ENCODE measurements around the gene NLRC5. TPM values are rescaled to one million over a fixed set of nuclear protein-coding genes. Genes with fewer than 3 reads are reported as not detected.

The NLRC5 gene
- total RNA-seq, 2 donors from 2014 or later = 239 to 256 TPM

DNA sequence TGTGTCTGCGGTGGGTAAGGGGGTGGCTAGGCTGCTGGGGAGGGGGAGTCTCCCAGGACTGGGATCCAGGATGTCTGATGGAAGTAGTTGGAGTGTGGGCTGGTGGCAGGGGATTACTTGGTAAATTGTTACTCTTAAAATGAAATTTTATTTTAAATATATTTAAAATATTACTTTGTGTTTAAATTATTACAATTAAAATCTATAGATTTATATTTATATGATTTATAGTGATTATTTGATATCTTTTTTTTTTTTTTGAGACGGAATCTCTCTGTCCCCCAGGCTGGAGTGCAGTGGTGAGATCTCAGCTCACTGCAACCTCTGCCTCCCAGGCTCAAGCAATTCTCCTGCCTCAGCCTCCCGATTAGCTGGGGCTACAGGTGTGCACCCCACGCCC lies 121.6 kb downstream of the NLRC5 start:
- no peak for ATAC-seq (replicated peaks in 1 of 2)
- Mint-ChIP-seq H3K27me3 (ENCODE audit: low read depth) (no peaks in the 10 kb centered on the region), H3K36me3 (ENCODE audit: insufficient read depth in 2 of 2) (no peaks in the 10 kb centered on the region)

DNA sequence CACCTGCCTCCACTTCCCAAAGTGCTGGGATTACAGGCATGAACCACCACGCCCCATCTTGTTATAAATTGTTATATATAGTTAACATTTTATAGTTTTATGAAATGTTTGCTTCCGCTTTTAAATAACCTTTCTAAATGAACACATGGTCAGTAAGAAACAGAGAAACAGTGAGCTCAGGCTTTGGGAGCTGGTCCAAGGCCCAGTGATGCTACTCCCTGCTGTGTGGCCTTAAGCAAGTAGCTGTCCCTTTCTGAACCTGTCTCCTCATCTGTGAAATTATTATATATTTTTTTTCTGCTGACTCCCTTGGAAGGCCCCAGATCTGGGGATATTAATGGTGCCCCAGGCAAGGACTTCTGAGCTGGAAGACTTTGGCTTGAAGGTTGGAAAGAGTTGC lies 122.1 kb downstream of the NLRC5 start:
- Mint-ChIP-seq H3K27ac (no peak overlapping the region), H3K9me3 (no peaks in the 10 kb centered on the region), H3K4me3 (no peak overlapping the region), H3K27me3 (ENCODE audit: low read depth) (no peaks in the 10 kb centered on the region), H3K4me1 (ENCODE audit: low read depth) (no peaks in the 10 kb centered on the region), H3K36me3 (ENCODE audit: insufficient read depth in 2 of 2) (no peaks in the 10 kb centered on the region)
- no peak for ATAC-seq (replicated peaks in 1 of 2)
- no peak for DNase-seq

More for the DNA sequence above, 121.6 kb downstream of the NLRC5 start:
- Mint-ChIP-seq H3K4me3 (no peak overlapping the region), H3K9me3 (no peaks in the 10 kb centered on the region), H3K4me1 (ENCODE audit: low read depth) (no peaks in the 10 kb centered on the region), H3K27ac (no peak overlapping the region)
- DNase-seq = no peak

DNA sequence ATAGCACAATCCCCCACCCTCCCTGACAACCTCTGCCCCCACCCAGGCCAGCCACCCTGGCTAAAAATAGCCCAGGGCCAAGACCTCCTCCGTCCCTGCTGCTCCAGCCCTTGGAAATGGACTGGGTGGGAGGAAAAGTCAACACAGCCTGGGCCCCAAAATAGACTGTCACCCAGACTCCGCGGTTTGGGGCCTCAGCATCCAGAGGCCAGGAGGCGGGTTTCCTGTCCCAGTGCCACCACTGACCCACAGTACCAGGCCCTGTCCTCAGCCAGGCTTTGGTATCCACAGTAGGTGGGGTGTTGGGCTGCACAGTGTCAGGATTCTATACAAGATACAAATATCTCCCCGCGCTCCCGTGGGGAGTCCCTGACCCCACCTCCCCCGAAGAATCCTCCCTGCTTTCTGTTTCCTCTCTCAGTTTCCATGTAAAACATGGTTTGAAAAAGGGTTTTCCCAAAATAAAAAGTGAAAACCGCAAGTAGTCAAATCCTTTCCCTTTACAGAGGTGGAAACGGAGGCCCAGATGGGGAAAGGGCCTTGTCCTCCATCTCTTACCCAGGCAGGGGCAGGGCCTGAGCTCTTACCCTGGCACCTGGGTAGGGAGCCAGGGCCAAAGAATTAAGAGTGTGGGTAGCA lies 123.2 kb downstream of the NLRC5 start:
- Mint-ChIP-seq H3K27ac (no peak overlapping the region), H3K27me3 (ENCODE audit: low read depth) (no peaks in the 10 kb centered on the region), H3K4me1 (ENCODE audit: low read depth) (no peaks in the 10 kb centered on the region), H3K9me3 (no peaks in the 10 kb centered on the region), H3K4me3 (no peak overlapping the region), H3K36me3 (ENCODE audit: insufficient read depth in 2 of 2) (no peaks in the 10 kb centered on the region)
- DNase-seq (no peak), ATAC-seq (replicated peaks in 1 of 2) (peak in 1 of 2 donors; percentile 11)

DNA sequence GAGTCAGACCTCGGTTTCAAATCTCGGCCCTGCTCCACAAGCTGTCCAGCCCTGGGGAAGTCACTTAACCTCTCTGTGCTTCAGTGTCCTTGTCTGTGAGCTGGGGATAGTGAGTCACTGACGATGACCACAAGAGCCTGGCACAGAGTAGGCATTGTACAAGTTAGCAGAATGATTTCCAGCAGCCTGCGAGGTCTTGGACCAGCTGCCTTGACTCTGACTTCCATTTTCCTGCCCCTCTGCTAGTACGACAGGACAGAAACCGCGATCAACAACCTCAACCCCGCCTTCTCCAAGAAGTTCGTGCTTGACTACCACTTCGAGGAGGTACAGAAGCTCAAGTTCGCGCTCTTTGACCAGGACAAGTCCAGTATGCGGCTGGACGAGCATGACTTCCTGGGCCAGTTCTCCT lies 123.7 kb downstream of the NLRC5 start:
- Mint-ChIP-seq H3K27me3 (ENCODE audit: low read depth) (no peaks in the 10 kb centered on the region), H3K4me1 (ENCODE audit: low read depth) (no peaks in the 10 kb centered on the region), H3K27ac (no peak overlapping the region), H3K36me3 (ENCODE audit: insufficient read depth in 2 of 2) (no peaks in the 10 kb centered on the region), H3K9me3 (no peaks in the 10 kb centered on the region), H3K4me3 (no peak overlapping the region)
- DNase-seq = no peak
- ATAC-seq (replicated peaks in 1 of 2) = peak; percentile 24 to 49

DNA sequence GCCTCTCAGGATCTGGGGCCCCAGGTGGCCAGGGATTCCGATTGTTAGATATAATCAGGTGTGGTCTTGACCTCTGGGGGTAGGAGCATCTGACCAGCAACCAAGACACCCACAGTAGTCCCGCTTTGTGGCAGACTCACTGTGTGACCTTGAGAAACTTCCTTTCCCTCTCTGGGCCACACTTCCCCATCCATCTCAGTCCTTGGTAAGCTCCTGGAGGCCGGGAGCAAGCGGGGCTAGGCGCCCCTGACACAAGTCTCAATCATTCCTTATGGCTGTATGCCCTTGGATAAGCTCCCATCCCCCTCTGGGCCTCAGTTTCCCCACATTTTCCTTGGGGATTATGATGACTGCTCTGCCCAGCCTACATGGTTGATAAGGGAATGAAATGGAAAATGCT lies 124.3 kb downstream of the NLRC5 start:
- Mint-ChIP-seq H3K4me3 (no peak overlapping the region), H3K9me3 (no peaks in the 10 kb centered on the region), H3K27me3 (ENCODE audit: low read depth) (no peaks in the 10 kb centered on the region), H3K36me3 (ENCODE audit: insufficient read depth in 2 of 2) (no peaks in the 10 kb centered on the region), H3K4me1 (ENCODE audit: low read depth) (no peaks in the 10 kb centered on the region), H3K27ac (no peak overlapping the region)
- ATAC-seq (replicated peaks in 1 of 2) = no peak
- no peak for DNase-seq

DNA sequence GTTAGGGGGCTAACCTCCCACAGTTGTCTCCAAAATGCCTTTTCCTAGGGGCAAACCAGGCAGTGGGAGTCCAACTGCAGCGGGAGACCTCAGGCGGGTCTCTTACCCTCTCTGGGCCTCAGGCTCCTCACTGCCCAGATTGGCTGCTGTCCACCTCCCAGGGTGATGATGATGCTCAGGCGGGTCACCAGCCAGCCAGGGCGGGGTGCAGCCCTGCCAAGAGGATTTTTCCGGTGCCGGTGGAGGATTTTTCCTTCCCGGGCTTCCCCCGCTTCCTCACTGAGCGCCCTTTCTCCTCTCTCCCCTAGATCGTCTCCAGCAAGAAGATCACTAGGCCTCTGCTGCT lies 125.8 kb downstream of the NLRC5 start:
- H3K4me1 Mint-ChIP-seq (ENCODE audit: low read depth) = no peaks in the 10 kb centered on the region
- DNase-seq (no peak), ATAC-seq (replicated peaks in 1 of 2) (no peak)
- H3K27me3 Mint-ChIP-seq (ENCODE audit: low read depth) = no peaks in the 10 kb centered on the region
- no peak overlapping the region for H3K27ac Mint-ChIP-seq
- H3K4me3 Mint-ChIP-seq = no peak overlapping the region
- H3K9me3 Mint-ChIP-seq = no peaks in the 10 kb centered on the region
- no peaks in the 10 kb centered on the region for H3K36me3 Mint-ChIP-seq (ENCODE audit: insufficient read depth in 2 of 2)

DNA sequence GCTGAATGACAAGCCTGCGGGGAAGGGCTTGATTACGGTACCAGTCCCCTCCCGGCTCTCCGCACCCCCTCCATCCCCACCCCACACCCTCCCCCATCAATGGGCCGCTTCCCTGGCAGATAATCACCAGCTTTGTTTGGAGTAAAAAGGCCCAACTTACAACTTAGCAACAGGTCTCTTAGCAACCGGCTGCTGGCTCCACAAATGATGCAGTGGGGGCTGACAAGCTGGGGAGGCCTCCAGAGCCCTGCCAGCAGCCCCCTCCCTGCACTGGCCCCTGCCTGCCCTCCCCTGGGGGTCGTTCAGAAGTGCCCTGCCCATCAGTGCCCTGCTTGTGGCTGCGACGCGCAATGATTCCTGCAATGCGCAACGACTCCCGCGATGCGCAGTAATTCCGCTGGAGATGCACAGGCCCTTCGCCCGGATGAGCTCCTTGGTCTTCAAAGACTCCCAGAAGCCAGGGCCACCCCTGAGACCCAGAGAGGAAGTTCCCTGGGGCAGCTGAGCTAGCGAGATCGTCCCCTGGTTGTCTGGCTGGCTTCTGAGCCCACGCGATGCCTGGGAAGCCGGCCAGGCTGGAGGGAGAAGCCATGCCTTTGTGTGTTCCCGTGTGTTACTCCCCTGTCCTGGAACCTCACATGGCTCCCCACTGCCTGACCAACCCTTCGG lies 126.3 kb downstream of the NLRC5 start:
- Mint-ChIP-seq H3K9me3 (no peaks in the 10 kb centered on the region), H3K27me3 (ENCODE audit: low read depth) (no peaks in the 10 kb centered on the region)

DNA sequence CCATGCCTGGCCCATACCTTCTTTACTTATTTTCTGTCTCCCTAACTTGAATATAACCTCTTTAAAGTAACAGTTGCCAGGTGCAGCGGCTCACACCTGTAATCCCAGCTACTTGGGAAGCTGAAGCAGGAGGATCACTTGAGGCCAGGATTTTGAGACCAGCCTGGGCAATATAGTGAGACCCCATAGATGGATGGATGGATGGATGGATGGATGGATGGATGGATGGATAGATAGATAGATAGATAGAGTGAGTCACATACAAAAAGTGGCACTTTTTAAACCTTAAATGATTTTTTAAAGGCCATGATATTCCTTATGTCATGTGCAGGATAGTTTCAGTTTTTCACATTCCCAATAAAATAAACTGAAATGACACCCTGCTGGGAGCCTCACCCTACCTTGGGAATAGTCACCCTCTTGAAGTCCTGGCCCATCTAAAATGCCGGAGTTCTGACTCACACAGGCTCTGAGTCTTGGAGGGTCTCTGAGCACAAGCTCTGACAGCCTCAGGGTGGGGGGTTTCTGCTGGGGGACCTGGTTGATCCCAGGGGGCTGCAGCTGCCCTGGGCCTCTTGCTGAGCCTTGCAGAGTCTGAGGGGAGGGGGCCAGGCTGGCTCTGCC lies 129.2 kb downstream of the NLRC5 start:
- H3K27me3 Mint-ChIP-seq (ENCODE audit: low read depth) = no peaks in the 10 kb centered on the region
- H3K27ac Mint-ChIP-seq = no peak overlapping the region
- H3K9me3 Mint-ChIP-seq = no peaks in the 10 kb centered on the region
- ATAC-seq (replicated peaks in 1 of 2) (no peak), DNase-seq (no peak)
- H3K36me3 Mint-ChIP-seq (ENCODE audit: insufficient read depth in 2 of 2) = no peaks in the 10 kb centered on the region
- peaks cover 8% of the 10 kb centered on the region for H3K4me1 Mint-ChIP-seq (ENCODE audit: low read depth)
- H3K4me3 Mint-ChIP-seq = no peak overlapping the region

More for the DNA sequence above, 126.3 kb downstream of the NLRC5 start:
- Mint-ChIP-seq H3K4me3 (no peak overlapping the region), H3K27ac (no peak overlapping the region), H3K36me3 (ENCODE audit: insufficient read depth in 2 of 2) (no peaks in the 10 kb centered on the region), H3K4me1 (ENCODE audit: low read depth) (no peaks in the 10 kb centered on the region)
- no peak for DNase-seq
- ATAC-seq (replicated peaks in 1 of 2) = no peak

DNA sequence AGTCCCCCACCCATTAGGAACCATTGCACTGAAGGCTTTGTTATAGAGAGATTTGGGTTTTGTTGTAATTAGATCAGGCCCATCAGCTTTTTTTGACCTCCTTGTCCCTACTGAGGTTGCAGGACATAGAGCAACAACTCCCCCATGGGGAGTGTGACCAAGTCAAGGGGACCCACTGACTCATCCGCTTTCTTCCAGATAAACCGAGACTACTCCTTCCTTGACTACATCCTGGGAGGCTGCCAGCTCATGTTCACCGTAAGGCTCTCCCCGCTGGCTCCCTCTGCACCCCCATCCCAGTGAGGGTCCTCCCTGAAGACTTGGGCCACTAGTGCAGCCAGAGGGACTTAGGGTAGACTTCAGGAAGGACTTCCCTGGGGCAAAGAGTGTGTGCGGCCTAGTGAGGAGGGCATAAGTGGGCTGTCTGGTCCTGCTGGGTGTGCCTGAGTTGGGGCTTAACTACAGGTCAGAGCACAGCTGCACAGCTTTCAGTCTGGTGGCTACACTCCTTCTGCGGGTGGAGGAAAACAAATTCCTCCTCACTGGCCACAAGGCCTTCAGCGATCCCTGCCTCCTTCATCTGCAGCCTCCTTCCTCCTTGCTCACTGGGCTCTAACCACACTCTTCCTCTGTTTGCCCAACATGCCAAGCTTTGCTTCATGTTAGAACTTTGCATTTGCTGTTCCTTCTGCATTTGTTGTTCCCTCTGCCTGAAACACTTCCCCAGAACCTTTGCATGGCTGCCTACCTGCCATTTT lies 134.0 kb downstream of the NLRC5 start:
- DNase-seq = no peak
- H3K4me1 Mint-ChIP-seq (ENCODE audit: low read depth) = peaks cover 51% of the 10 kb centered on the region

DNA sequence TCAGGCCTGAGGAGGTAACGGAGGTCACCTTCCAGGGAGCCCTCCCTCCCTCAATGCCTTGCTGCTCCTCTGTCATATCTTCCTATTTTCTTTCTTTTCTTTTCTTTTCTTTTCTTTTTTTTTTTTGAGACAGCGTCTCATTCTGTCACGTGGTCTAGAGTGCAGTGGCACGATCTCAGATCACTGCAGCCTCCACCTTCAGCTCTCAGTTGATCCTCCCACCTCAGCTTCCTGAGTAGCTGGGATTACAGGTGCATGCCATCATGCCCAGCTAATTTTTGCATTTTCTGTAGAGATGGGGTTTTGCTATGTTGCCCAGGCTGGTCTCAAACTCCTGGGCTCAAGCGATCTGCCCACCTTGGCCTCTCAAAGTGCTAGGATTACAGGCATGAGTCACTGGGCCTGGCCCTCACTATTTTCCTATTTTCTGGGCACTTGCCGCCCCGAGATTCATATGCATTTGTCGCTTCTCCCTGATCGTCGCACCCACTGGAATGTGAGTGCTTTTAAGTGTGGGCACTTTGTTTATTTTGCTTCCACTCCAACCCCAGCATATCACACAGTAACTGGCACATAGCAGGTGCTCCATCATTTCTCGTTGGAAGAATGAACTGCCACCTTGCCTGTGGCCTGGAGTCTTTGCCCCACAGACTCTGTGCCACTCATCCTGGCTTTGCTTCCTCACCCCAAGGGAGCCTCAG lies 134.8 kb downstream of the NLRC5 start:
- Mint-ChIP-seq H3K27me3 (ENCODE audit: low read depth) (no peaks in the 10 kb centered on the region), H3K4me3 (peak overlapping the region; percentile 1 to 16), H3K36me3 (ENCODE audit: insufficient read depth in 2 of 2) (no peaks in the 10 kb centered on the region), H3K9me3 (no peaks in the 10 kb centered on the region), H3K4me1 (ENCODE audit: low read depth) (peaks cover 59% of the 10 kb centered on the region), H3K27ac (peak overlapping the region; percentile 95)
- ATAC-seq (replicated peaks in 1 of 2) (no peak), DNase-seq (no peak)

More for the DNA sequence above, 134.0 kb downstream of the NLRC5 start:
- H3K27me3 Mint-ChIP-seq (ENCODE audit: low read depth) = no peaks in the 10 kb centered on the region
- peak overlapping the region in 1 of 2 donors; percentile 1 for H3K4me3 Mint-ChIP-seq
- no peak for ATAC-seq (replicated peaks in 1 of 2)
- H3K9me3 Mint-ChIP-seq = no peaks in the 10 kb centered on the region
- no peaks in the 10 kb centered on the region for H3K36me3 Mint-ChIP-seq (ENCODE audit: insufficient read depth in 2 of 2)
- H3K27ac Mint-ChIP-seq = peak overlapping the region; percentile 21

DNA sequence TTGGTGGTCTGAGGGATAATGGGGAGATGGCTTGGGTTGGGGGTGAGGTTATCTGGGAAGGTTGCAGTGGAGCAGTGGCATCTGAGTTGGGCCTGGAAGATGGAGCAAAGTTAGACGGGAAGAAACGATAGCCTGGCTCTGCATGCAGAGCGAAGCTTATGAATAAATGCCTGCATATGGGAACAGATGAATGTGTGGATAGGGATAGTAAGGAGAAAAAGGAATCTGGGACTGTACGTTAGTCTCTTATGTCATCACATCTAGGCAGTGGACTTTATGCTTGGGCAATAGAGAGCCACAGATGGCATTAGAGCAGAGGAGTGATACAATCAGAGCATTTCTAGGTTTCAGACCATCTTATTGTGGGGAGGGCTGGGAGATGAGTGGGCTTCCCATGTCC lies 136.0 kb downstream of the NLRC5 start:
- no peak overlapping the region for H3K4me3 Mint-ChIP-seq
- H3K9me3 Mint-ChIP-seq = no peaks in the 10 kb centered on the region
- ATAC-seq (replicated peaks in 1 of 2) (no peak), DNase-seq (no peak)
- peaks cover 71% of the 10 kb centered on the region for H3K4me1 Mint-ChIP-seq (ENCODE audit: low read depth)
- no peaks in the 10 kb centered on the region for H3K27me3 Mint-ChIP-seq (ENCODE audit: low read depth)
- no peaks in the 10 kb centered on the region for H3K36me3 Mint-ChIP-seq (ENCODE audit: insufficient read depth in 2 of 2)
- no peak overlapping the region for H3K27ac Mint-ChIP-seq

DNA sequence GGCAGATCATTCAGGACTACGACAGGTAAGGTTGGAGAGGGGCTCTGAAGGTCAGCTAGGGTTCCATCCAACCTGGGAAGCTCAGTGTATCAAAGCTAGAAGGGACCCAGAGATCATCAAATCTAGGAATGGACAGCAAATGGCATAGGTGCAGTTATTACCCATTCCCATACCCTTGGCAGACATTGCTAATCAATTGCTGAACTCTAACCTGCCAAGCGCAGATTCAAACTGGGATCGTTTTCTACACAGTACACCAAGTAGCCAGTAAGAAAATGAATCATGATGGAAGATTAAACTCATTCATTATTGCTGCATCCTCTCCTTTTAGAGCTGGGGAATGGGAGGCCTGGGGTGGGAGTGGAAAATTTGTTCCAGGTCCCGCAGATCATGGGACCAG lies 136.6 kb downstream of the NLRC5 start:
- Mint-ChIP-seq H3K27ac (no peak overlapping the region), H3K4me3 (no peak overlapping the region), H3K9me3 (no peaks in the 10 kb centered on the region), H3K36me3 (ENCODE audit: insufficient read depth in 2 of 2) (no peaks in the 10 kb centered on the region), H3K27me3 (ENCODE audit: low read depth) (no peaks in the 10 kb centered on the region), H3K4me1 (ENCODE audit: low read depth) (peaks cover 77% of the 10 kb centered on the region)
- no peak for DNase-seq
- ATAC-seq (replicated peaks in 1 of 2) = no peak

DNA sequence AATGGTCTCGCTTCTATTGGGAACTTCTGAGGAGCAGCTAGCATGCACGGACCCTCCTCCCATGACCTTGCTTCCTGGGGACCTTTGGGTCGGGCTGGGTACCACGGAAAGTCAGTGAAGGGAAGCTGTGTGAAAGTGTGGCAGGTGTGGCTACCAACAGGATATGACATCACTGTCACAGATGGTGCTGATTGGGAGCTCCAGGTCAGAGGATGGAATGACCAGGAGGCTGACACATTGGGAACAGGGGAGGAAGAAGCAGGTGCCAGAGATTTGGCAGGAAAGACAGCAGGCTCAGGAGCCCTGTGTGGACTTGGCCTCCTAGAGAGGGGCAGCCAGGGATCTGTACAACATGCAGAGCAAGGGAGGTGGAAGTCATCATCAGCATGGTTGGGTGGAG lies 137.1 kb downstream of the NLRC5 start:
- ATAC-seq (replicated peaks in 1 of 2) (no peak), DNase-seq (no peak)
- peak overlapping the region; percentile 20 for H3K27ac Mint-ChIP-seq
- peaks cover 82% of the 10 kb centered on the region for H3K4me1 Mint-ChIP-seq (ENCODE audit: low read depth)
- H3K36me3 Mint-ChIP-seq (ENCODE audit: insufficient read depth in 2 of 2) = no peaks in the 10 kb centered on the region
- H3K27me3 Mint-ChIP-seq (ENCODE audit: low read depth) = no peaks in the 10 kb centered on the region
- H3K4me3 Mint-ChIP-seq = peak overlapping the region; percentile 10 to 16
- no peaks in the 10 kb centered on the region for H3K9me3 Mint-ChIP-seq
